RWPE2 (cell line): ENCODE data around the gene TRMT2A.
A peak's percentile ranks its signal among the peaks of the same experiment; 100 is the strongest.

Source experiments
- ATAC-seq: fragments of 200-7000 bp; cut with Tn5 transposase; 3 replicates; pipeline ENCODE4 v1.9.1; 2021; ENCODE audit warnings: low read depth
- DNase-seq: peaks from one replicate; pipeline ENCODE4 v3.0.0-alpha.2; 2020; ENCODE audit warnings: low spot score
- H3K27ac ChIP-seq: fragments of 450-650 bp; 2 replicates; pipeline ENCODE4 v1.5.1; 2017; ENCODE audit warnings: mild to moderate bottlenecking; ENCODE audit not compliant: poor library complexity, severe bottlenecking
- H3K27me3 ChIP-seq: fragments of 250-450 bp; sonication (Bioruptor Pico); 2 replicates; pipeline ENCODE4 v1.5.1; 2021; ENCODE audit warnings: mild to moderate bottlenecking, moderate library complexity; ENCODE audit not compliant: insufficient read depth, poor library complexity, severe bottlenecking
- H3K36me3 ChIP-seq: fragments of 250-450 bp; sonication (Bioruptor Pico); 2 replicates; pipeline ENCODE4 v1.5.1; 2020; ENCODE audit warnings: low read depth, mild to moderate bottlenecking, moderate library complexity
- H3K4me1 ChIP-seq: fragments of 250-450 bp; sonication (Bioruptor Pico); 2 replicates; pipeline ENCODE4 v1.5.1; 2021; ENCODE audit warnings: mild to moderate bottlenecking, moderate library complexity; ENCODE audit not compliant: insufficient read depth, poor library complexity, severe bottlenecking
- H3K4me3 ChIP-seq: fragments of 250-450 bp; sonication (Bioruptor Pico); 2 replicates; pipeline ENCODE4 v1.5.1; 2021; ENCODE audit warnings: mild to moderate bottlenecking, moderate library complexity; ENCODE audit not compliant: severe bottlenecking
- H3K9me3 ChIP-seq: fragments of 250-450 bp; sonication (Bioruptor Pico); 2 replicates; pipeline ENCODE4 v1.5.1; 2021; ENCODE audit warnings: mild to moderate bottlenecking, moderate library complexity; ENCODE audit not compliant: severe bottlenecking
- CTCF ChIP-seq: fragments of 450-650 bp; IDR thresholded peaks from one replicate; pipeline ENCODE4 v1.5.1; 2017; ENCODE audit warnings: mild to moderate bottlenecking, moderate library complexity; ENCODE audit not compliant: poor library complexity, severe bottlenecking

The TRMT2A gene

GRCh38 chr22:20135806-20136602, 19.0 kb upstream of the TRMT2A start:
- no peaks in the 10 kb centered on the region for H3K27me3 ChIP-seq
- no peaks in the 10 kb centered on the region for H3K4me1 ChIP-seq
- no peak for DNase-seq
- H3K27ac ChIP-seq: no peak overlapping the region
- peaks cover 2% of the 10 kb centered on the region for H3K9me3 ChIP-seq
- no peaks in the 10 kb centered on the region; the same call in 1 of the 2 replicates for H3K36me3 ChIP-seq
- TF ChIP-seq CTCF: no peak
- no peak for ATAC-seq
- no peak overlapping the region for H3K4me3 ChIP-seq

GRCh38 chr22:20135265-20135664, 18.2 kb upstream of the TRMT2A start:
- Histone ChIP-seq H3K9me3 (peaks cover 2% of the 10 kb centered on the region), H3K27me3 (no peaks in the 10 kb centered on the region), H3K4me1 (no peaks in the 10 kb centered on the region), H3K27ac (no peak overlapping the region), H3K36me3 (no peaks in the 10 kb centered on the region; the same call in 1 of the 2 replicates), H3K4me3 (no peak overlapping the region)
- ATAC-seq (no peak), DNase-seq (no peak)
- no peak for TF ChIP-seq CTCF

- Histone ChIP-seq H3K4me1 (no peaks in the 10 kb centered on the region), H3K27ac (no peak overlapping the region), H3K4me3 (no peak overlapping the region), H3K36me3 (no peaks in the 10 kb centered on the region), H3K9me3 (peaks cover 2% of the 10 kb centered on the region), H3K27me3 (no peaks in the 10 kb centered on the region)
- TF ChIP-seq CTCF: no peak
- no peak for DNase-seq
- no peak for ATAC-seq
Observed at GRCh38 chr22:20133930-20134549, 17.0 kb upstream of the TRMT2A start.

GRCh38 chr22:20132686-20133246, 15.7 kb upstream of the TRMT2A start:
- H3K27me3 ChIP-seq: no peaks in the 10 kb centered on the region
- no peaks in the 10 kb centered on the region for H3K4me1 ChIP-seq
- no peaks in the 10 kb centered on the region for H3K36me3 ChIP-seq
- no peak for DNase-seq
- no peak for TF ChIP-seq CTCF
- ATAC-seq: no peak
- H3K4me3 ChIP-seq: peak overlapping the region; percentile 99
- H3K9me3 ChIP-seq: peaks cover 2% of the 10 kb centered on the region
- peak overlapping the region; percentile 54 for H3K27ac ChIP-seq
